ENCODE results near the gene CDK5RAP3. TPM values are rescaled to one million over a fixed set of nuclear protein-coding genes. Genes with fewer than 3 reads are reported as not detected.

CDK5RAP3 gene
- total RNA-seq, 1 experiment from 2014 or later: 128 TPM

DNA sequence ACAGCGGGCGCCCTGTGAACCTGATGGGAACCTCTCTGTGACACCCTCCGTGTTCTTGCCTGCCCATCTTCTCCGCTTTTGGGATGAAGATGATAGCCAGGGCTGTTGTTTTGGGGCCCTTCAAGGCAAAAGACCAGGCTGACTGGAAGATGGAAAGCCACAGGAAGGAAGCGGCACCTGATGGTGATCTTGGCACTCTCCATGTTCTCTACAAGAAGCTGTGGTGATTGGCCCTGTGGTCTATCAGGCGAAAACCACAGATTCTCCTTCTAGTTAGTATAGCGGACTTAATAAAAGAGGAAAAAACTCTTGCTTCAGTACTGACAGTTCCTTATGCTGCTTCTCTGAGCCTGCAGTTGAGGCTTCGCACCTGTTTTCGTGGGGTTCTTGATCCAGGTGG lies 10.5 kb downstream of the CDK5RAP3 start (continued):
- TF ChIP-seq, protein P1, sequence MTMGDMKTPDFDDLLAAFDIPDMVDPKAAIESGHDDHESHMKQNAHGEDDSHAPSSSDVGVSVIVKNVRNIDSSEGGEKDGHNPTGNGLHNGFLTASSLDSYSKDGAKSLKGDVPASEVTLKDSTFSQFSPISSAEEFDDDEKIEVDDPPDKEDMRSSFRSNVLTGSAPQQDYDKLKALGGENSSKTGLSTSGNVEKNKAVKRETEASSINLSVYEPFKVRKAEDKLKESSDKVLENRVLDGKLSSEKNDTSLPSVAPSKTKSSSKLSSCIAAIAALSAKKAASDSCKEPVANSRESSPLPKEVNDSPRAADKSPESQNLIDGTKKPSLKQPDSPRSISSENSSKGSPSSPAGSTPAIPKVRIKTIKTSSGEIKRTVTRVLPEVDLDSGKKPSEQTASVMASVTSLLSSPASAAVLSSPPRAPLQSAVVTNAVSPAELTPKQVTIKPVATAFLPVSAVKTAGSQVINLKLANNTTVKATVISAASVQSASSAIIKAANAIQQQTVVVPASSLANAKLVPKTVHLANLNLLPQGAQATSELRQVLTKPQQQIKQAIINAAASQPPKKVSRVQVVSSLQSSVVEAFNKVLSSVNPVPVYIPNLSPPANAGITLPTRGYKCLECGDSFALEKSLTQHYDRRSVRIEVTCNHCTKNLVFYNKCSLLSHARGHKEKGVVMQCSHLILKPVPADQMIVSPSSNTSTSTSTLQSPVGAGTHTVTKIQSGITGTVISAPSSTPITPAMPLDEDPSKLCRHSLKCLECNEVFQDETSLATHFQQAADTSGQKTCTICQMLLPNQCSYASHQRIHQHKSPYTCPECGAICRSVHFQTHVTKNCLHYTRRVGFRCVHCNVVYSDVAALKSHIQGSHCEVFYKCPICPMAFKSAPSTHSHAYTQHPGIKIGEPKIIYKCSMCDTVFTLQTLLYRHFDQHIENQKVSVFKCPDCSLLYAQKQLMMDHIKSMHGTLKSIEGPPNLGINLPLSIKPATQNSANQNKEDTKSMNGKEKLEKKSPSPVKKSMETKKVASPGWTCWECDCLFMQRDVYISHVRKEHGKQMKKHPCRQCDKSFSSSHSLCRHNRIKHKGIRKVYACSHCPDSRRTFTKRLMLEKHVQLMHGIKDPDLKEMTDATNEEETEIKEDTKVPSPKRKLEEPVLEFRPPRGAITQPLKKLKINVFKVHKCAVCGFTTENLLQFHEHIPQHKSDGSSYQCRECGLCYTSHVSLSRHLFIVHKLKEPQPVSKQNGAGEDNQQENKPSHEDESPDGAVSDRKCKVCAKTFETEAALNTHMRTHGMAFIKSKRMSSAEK (CRISPR knock-in tag; IDR thresholded peaks at IDR 0.05; ENCODE audit: borderline replicate concordance): no peak
- TF ChIP-seq NR1H2 (CRISPR knock-in tag; IDR thresholded peaks at IDR 0.05) (no peak), CBFB (CRISPR knock-in tag; IDR thresholded peaks at IDR 0.05; ENCODE audit: low read depth) (no peak)

GRCh38 chr17:47982091-47982617 lies 11.2 kb downstream of the CDK5RAP3 start:
- Mint-ChIP-seq H3K4me3 (no peak overlapping the region), H3K27ac (no peak overlapping the region), H3K4me1 (peaks cover 9% of the 10 kb centered on the region), H3K36me3 (peaks cover 32% of the 10 kb centered on the region), H3K27me3 (ENCODE audit: low read depth) (no peaks in the 10 kb centered on the region), H3K9me3 (no peaks in the 10 kb centered on the region)
- TF ChIP-seq TCF7 (CRISPR knock-in tag; IDR thresholded peaks at IDR 0.05; ENCODE audit: low read depth): no peak
- TF ChIP-seq MYBL2 (CRISPR knock-in tag; IDR thresholded peaks at IDR 0.05): no peak
- no peak for TF ChIP-seq SP1 (CRISPR knock-in tag; conservative IDR thresholded peaks at IDR 0.05)
- TF ChIP-seq NR3C1 (CRISPR knock-in tag; conservative IDR thresholded peaks at IDR 0.05; ENCODE audit: low read depth): no peak
- TF ChIP-seq, protein P2, sequence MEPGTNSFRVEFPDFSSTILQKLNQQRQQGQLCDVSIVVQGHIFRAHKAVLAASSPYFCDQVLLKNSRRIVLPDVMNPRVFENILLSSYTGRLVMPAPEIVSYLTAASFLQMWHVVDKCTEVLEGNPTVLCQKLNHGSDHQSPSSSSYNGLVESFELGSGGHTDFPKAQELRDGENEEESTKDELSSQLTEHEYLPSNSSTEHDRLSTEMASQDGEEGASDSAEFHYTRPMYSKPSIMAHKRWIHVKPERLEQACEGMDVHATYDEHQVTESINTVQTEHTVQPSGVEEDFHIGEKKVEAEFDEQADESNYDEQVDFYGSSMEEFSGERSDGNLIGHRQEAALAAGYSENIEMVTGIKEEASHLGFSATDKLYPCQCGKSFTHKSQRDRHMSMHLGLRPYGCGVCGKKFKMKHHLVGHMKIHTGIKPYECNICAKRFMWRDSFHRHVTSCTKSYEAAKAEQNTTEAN (CRISPR knock-in tag; IDR thresholded peaks at IDR 0.05): no peak
- no peak for TF ChIP-seq HMGA2 (CRISPR knock-in tag; IDR thresholded peaks at IDR 0.05)
- no peak for DNase-seq (ENCODE audit: low spot score)
- ChIA-PET POLR2A (no interaction called here), CTCF (interaction anchor here (1.1 to 1.7 kb wide), 4 partner anchors 12 to 36 kb away, joined by 3 to 5 read pairs (median 4); partner anchors contain the start of gene CDK5RAP3)
- no peak for ATAC-seq

GRCh38 chr17:47982645-47983390 lies 11.9 kb downstream of the CDK5RAP3 start:
- CTCF ChIA-PET: interaction anchor here (1.0 to 3.0 kb wide), 5 partner anchors 12 to 36 kb away, joined by 3 to 7 read pairs (median 4); partner anchors contain the start of gene CDK5RAP3
- ATAC-seq: no peak
- H3K27me3 Mint-ChIP-seq (ENCODE audit: low read depth): no peaks in the 10 kb centered on the region
- H3K36me3 Mint-ChIP-seq: peaks cover 26% of the 10 kb centered on the region
- H3K9me3 Mint-ChIP-seq: no peaks in the 10 kb centered on the region
- H3K4me3 Mint-ChIP-seq: no peak overlapping the region
- peaks cover 15% of the 10 kb centered on the region for H3K4me1 Mint-ChIP-seq
- TF ChIP-seq TCF7 (CRISPR knock-in tag; IDR thresholded peaks at IDR 0.05; ENCODE audit: low read depth) (no peak), CTCF (IDR thresholded peaks at IDR 0.05) (no peak), ZNF232 (CRISPR knock-in tag; IDR thresholded peaks at IDR 0.05) (no peak), RELA (CRISPR knock-in tag; IDR thresholded peaks at IDR 0.05; ENCODE audit: borderline replicate concordance) (no peak), RORB (CRISPR knock-in tag; IDR thresholded peaks at IDR 0.05) (no peak)
- TF ChIP-seq, protein P3, sequence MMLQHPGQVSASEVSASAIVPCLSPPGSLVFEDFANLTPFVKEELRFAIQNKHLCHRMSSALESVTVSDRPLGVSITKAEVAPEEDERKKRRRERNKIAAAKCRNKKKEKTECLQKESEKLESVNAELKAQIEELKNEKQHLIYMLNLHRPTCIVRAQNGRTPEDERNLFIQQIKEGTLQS (CRISPR knock-in tag; conservative IDR thresholded peaks at IDR 0.05): no peak
- no peak for DNase-seq (ENCODE audit: low spot score)
- no peak overlapping the region for H3K27ac Mint-ChIP-seq
- POLR2A ChIA-PET: interaction anchor here (0.9 to 1.1 kb wide), 2 partner anchors 30 to 35 kb away, joined by 3 read pairs; no protein-coding TSS in a partner anchor

Data from WTC11 (cell line).